ENCODE results near the gene CEP85L. TPM values are rescaled to one million over a fixed set of nuclear protein-coding genes. Genes with fewer than 3 reads are reported as not detected.

Gene CEP85L
- total RNA-seq, 1 donor from 2014 or later: 19.3 TPM

GRCh38 chr6:118630923-118631322 lies 20.5 kb downstream of the CEP85L start:
- Histone ChIP-seq H3K79me2 (ENCODE audit: insufficient read depth, low read length) (peaks cover 95% of the 10 kb centered on the region), H3K9me3 (ENCODE audit: insufficient read depth, low read depth, low read length) (no peaks in the 10 kb centered on the region), H3K27me3 (ENCODE audit: insufficient read depth, low read length) (no peaks in the 10 kb centered on the region), H2AFZ (ENCODE audit: low read depth, low read length) (no peak overlapping the region), H4K20me1 (ENCODE audit: insufficient read depth, low read length) (peaks cover 41% of the 10 kb centered on the region), H3K27ac (ENCODE audit: low read depth, low read length) (no peak overlapping the region), H3K4me3 (ENCODE audit: insufficient read depth, low read depth, low read length) (no peak overlapping the region), H3K4me1 (ENCODE audit: insufficient read depth, low read length) (no peaks in the 10 kb centered on the region), H3K36me3 (ENCODE audit: insufficient read depth, low read length) (peaks cover 5% of the 10 kb centered on the region), H3K9ac (ENCODE audit: low read length) (no peak overlapping the region), H3K4me2 (ENCODE audit: low read length) (no peak overlapping the region)
- H3K36me3 Mint-ChIP-seq (ENCODE audit: low read depth, unreplicated experiment): peaks cover 13% of the 10 kb centered on the region
- H3K9me3 Mint-ChIP-seq (ENCODE audit: unreplicated experiment): no peaks in the 10 kb centered on the region
- DNase-seq (ENCODE audit: low read depth): no peak
- no peaks in the 10 kb centered on the region for H3K27me3 Mint-ChIP-seq (ENCODE audit: low read depth, unreplicated experiment)
- no peak overlapping the region for H3K27ac Mint-ChIP-seq (ENCODE audit: unreplicated experiment)
- H3K4me3 Mint-ChIP-seq (ENCODE audit: unreplicated experiment): no peak overlapping the region
- H3K4me1 Mint-ChIP-seq (ENCODE audit: low read depth, unreplicated experiment): peaks cover 5% of the 10 kb centered on the region
- TF ChIP-seq EZH2 (IDR thresholded peaks at IDR 0.05; ENCODE audit: insufficient read depth, low read length) (no peak), CTCF (IDR thresholded peaks at IDR 0.05; ENCODE audit: insufficient read depth, low read depth, low read length) (no peak)
- FAIRE-seq: no peak

- FAIRE-seq: no peak
Observed at GRCh38 chr6:118630067-118630466, 21.3 kb downstream of the CEP85L start.

More at GRCh38 chr6:118630067-118630466, 21.3 kb downstream of the CEP85L start:
- H3K9me3 Mint-ChIP-seq (ENCODE audit: unreplicated experiment): peaks cover under 1% of the 10 kb centered on the region
- H3K9me3 ChIP-seq (ENCODE audit: insufficient read depth, low read depth, low read length): no peaks in the 10 kb centered on the region
- no peak overlapping the region for H3K27ac ChIP-seq (ENCODE audit: low read depth, low read length)
- H3K79me2 ChIP-seq (ENCODE audit: insufficient read depth, low read length): peaks cover 95% of the 10 kb centered on the region
- no peak overlapping the region for H3K4me2 ChIP-seq (ENCODE audit: low read length)
- H3K4me1 ChIP-seq (ENCODE audit: insufficient read depth, low read length): no peaks in the 10 kb centered on the region
- no peak overlapping the region for H3K9ac ChIP-seq (ENCODE audit: low read length)
- no peak overlapping the region for H2AFZ ChIP-seq (ENCODE audit: low read depth, low read length)
- H3K4me3 Mint-ChIP-seq (ENCODE audit: unreplicated experiment): no peak overlapping the region
- peaks cover 14% of the 10 kb centered on the region for H3K36me3 Mint-ChIP-seq (ENCODE audit: low read depth, unreplicated experiment)
- no peaks in the 10 kb centered on the region for H3K27me3 ChIP-seq (ENCODE audit: insufficient read depth, low read length)
- no peak overlapping the region for H3K27ac Mint-ChIP-seq (ENCODE audit: unreplicated experiment)
- TF ChIP-seq CTCF (IDR thresholded peaks at IDR 0.05; ENCODE audit: insufficient read depth, low read depth, low read length): no peak
- no peaks in the 10 kb centered on the region for H3K27me3 Mint-ChIP-seq (ENCODE audit: low read depth, unreplicated experiment)
- H3K4me1 Mint-ChIP-seq (ENCODE audit: low read depth, unreplicated experiment): peaks cover 5% of the 10 kb centered on the region
- H3K4me3 ChIP-seq (ENCODE audit: insufficient read depth, low read depth, low read length): no peak overlapping the region
- H4K20me1 ChIP-seq (ENCODE audit: insufficient read depth, low read length): peaks cover 41% of the 10 kb centered on the region
- H3K36me3 ChIP-seq (ENCODE audit: insufficient read depth, low read length): peaks cover 5% of the 10 kb centered on the region
- DNase-seq (ENCODE audit: low read depth): no peak
